Adrenal gland (tissue), 5 donors: ENCODE data around the gene CHL1.

Source experiments
- CTCF ChIP-seq, 6 experiments: fragments of 450-650 bp in 4 of 6; fragments of 200-600 bp in 2 of 6; sonication (generic) in 1 of 6; IDR thresholded peaks; 1 replicate in 5 of 6; 2 replicates in 1 of 6; pipeline versions ENCODE4 v1.5.1 to v1.8.0; 2016 to 2021; ENCODE audit warnings: antibody characterized with exemption in 6 of 6, mild to moderate bottlenecking in 2 of 6, moderate library complexity in 1 of 6
- POLR2A ChIP-seq, 2 donors: fragments of 450-650 bp; IDR thresholded peaks; one replicate each; pipeline ENCODE4 v1.6.1; 2017; ENCODE audit warnings: antibody characterized with exemption in 2 of 2, mild to moderate bottlenecking in 2 of 2, moderate library complexity in 1 of 2
- donor health status: DM: no; HTN: no; CAD: no.

- no peak for TF ChIP-seq CTCF (IDR thresholded peaks at IDR 0.05)
- no peak for TF ChIP-seq POLR2A (IDR thresholded peaks at IDR 0.05)
Observed at GRCh38 chr3:279325-279724, 82.8 kb downstream of the CHL1 start.
